Measurements from ENCODE around the gene HECW1.
A peak's percentile ranks its signal among the peaks of the same experiment; 100 is the strongest.
"Not testable (repeated sequence)": the region's sequence is repeated elsewhere in the genome, so short reads cannot be mapped to it uniquely, and the experiment has no call there.

HECW1 gene

GRCh38 chr7:43112459-43112940, at the start of gene HECW1:
Gene HECW1 (plus strand): TSS chr7:43112647. CDS start chr7:43243906, 131,259 bp downstream.
- DNase-seq (ENCODE audit: low spot score) = no peak

- no peak for DNase-seq (ENCODE audit: low spot score)
Observed at GRCh38 chr7:43071604-43072003, 40.8 kb upstream of the HECW1 start.

- no peak for DNase-seq (ENCODE audit: low spot score)
Observed at GRCh38 chr7:43072530-43072929, 39.9 kb upstream of the HECW1 start.

- DNase-seq (ENCODE audit: low spot score) = not testable (repeated sequence)
Observed at GRCh38 chr7:43073811-43074210, 38.6 kb upstream of the HECW1 start.

GRCh38 chr7:43076189-43076605, 36.2 kb upstream of the HECW1 start:
- DNase-seq (ENCODE audit: low spot score) = peak; percentile 4

- no peak for DNase-seq (ENCODE audit: low spot score)
Observed at GRCh38 chr7:43076606-43077005, 35.8 kb upstream of the HECW1 start.

- DNase-seq (ENCODE audit: low spot score) = no peak
Observed at GRCh38 chr7:43077285-43077684, 35.2 kb upstream of the HECW1 start.

GRCh38 chr7:43077732-43078391, 34.6 kb upstream of the HECW1 start:
- no peak for DNase-seq (ENCODE audit: low spot score)

- DNase-seq (ENCODE audit: low spot score) = no peak
Observed at GRCh38 chr7:43078794-43079193, 33.7 kb upstream of the HECW1 start.

GRCh38 chr7:43081603-43082002, 30.8 kb upstream of the HECW1 start:
- no peak for DNase-seq (ENCODE audit: low spot score)

- peak; percentile 37 for DNase-seq (ENCODE audit: low spot score)
Observed at GRCh38 chr7:43083106-43083505, 29.3 kb upstream of the HECW1 start.

- no peak for DNase-seq (ENCODE audit: low spot score)
Observed at GRCh38 chr7:43085017-43085416, 27.4 kb upstream of the HECW1 start.

GRCh38 chr7:43085992-43086391, 26.5 kb upstream of the HECW1 start:
- DNase-seq (ENCODE audit: low spot score) = no peak

- no peak for DNase-seq (ENCODE audit: low spot score)
Observed at GRCh38 chr7:43092819-43093218, 19.6 kb upstream of the HECW1 start.

- DNase-seq (ENCODE audit: low spot score) = no peak
Observed at GRCh38 chr7:43096875-43097274, 15.6 kb upstream of the HECW1 start.

GRCh38 chr7:43099750-43100149, 12.7 kb upstream of the HECW1 start:
- no peak for DNase-seq (ENCODE audit: low spot score)

- no peak for DNase-seq (ENCODE audit: low spot score)
Observed at GRCh38 chr7:43104874-43105520, 7.5 kb upstream of the HECW1 start.

GRCh38 chr7:43105521-43106120, 6.8 kb upstream of the HECW1 start:
- DNase-seq (ENCODE audit: low spot score) = no peak

GRCh38 chr7:43108255-43109011, 4.0 kb upstream of the HECW1 start:
- peak; percentile 74 for DNase-seq (ENCODE audit: low spot score)

GRCh38 chr7:43110791-43111535, 1.5 kb upstream of the HECW1 start:
- DNase-seq (ENCODE audit: low spot score) = no peak

GRCh38 chr7:43111630-43112458, 603 bp upstream of the HECW1 start:
- peak; percentile 17 for DNase-seq (ENCODE audit: low spot score)

Data from AG08395 (cell line).